ENCODE data around the gene TLR10.

TLR10 gene

DNA sequence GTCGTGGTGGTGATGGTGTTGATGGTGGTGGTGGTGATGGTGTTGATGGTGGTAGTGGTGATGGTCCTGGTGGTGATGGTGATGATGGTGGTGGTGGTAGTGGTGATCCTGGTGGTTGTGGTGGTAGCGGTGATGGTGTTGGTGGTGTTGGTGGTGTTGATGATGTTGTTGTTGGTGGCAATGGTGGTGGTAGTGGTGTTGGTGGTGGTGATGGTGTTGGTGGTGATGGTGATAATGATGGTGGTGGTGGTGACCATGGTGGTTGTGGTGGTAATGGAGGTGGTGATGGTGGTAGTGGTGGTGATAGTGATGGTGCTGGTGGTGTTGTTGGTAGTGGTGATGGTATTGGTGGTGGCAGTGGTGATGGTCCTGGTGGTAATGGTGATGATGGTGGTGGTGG is 49.1 kb downstream of the TLR10 start:
- no peak for DNase-seq (ENCODE audit: low read depth)
- TF ChIP-seq, protein P1, sequence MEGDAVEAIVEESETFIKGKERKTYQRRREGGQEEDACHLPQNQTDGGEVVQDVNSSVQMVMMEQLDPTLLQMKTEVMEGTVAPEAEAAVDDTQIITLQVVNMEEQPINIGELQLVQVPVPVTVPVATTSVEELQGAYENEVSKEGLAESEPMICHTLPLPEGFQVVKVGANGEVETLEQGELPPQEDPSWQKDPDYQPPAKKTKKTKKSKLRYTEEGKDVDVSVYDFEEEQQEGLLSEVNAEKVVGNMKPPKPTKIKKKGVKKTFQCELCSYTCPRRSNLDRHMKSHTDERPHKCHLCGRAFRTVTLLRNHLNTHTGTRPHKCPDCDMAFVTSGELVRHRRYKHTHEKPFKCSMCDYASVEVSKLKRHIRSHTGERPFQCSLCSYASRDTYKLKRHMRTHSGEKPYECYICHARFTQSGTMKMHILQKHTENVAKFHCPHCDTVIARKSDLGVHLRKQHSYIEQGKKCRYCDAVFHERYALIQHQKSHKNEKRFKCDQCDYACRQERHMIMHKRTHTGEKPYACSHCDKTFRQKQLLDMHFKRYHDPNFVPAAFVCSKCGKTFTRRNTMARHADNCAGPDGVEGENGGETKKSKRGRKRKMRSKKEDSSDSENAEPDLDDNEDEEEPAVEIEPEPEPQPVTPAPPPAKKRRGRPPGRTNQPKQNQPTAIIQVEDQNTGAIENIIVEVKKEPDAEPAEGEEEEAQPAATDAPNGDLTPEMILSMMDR (IDR thresholded peaks at IDR 0.05; ENCODE audit: control insufficient read depth, insufficient read depth, low read depth, low read length, missing control alignments) = no peak
- H3K4me3 ChIP-seq (ENCODE audit: control insufficient read depth, low read depth, low read length) = no peak overlapping the region

DNA sequence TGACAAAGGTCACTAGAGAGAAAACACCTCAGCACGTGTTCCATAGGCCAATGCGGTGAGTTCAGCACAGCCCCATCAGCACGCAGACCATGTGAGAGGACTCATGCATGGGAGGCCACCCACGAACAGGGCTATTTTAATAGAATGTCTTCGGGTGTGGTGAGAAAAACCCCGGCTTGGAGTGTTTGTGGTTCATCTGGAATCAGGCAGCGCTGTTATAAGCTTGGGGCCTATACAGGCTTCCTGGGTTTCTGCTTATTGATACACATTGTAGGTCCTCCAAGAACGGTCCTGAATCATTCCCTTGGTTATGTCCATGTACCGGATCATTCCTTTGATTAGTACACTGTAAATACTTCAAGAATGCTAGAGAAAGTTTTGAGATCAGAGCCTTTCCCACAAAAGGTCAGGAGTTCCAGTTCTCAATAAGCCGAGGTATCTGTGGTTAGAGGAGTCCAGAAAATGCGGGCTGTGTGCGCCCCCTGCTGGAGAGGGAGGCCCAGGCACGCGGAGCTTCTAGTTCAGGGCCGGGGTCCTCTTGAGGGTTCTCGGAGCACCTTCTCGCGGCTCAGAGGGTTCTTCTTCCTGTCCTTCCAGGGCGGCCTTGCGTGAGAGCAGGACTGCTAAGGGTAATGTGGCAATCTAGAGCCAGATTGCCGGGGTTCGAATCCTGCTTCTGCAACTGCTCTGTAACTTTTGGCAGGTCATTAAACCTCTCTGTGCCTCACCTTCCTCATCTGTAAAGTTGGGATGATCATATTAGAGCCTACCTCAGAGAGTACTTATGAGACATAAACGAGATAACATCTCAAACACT is 51.8 kb downstream of the TLR10 start:
- peak; percentile 78 for DNase-seq (ENCODE audit: low read depth)
- TF ChIP-seq, protein P1 (IDR thresholded peaks at IDR 0.05; ENCODE audit: control insufficient read depth, insufficient read depth, low read depth, low read length, missing control alignments) = peak; percentile 96
- no peak overlapping the region for H3K4me3 ChIP-seq (ENCODE audit: control insufficient read depth, low read depth, low read length)

DNA sequence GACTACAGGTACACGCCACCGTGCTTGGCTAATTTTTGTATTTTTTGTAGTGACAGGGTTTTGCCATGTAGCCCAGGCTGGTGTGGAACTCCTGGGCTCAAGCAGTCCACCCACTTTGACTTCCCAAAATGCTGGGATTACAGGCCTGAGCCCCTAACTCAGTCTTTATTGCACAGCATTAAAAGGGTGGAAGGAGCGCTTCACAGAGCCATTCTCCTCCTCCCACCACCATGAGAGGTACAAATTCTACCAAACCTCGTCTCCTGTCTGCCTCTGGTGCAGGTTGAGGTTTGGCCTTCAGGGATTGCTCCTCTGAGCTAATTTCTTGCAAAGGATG is 52.3 kb downstream of the TLR10 start:
- DNase-seq (ENCODE audit: low read depth) = no peak

DNA sequence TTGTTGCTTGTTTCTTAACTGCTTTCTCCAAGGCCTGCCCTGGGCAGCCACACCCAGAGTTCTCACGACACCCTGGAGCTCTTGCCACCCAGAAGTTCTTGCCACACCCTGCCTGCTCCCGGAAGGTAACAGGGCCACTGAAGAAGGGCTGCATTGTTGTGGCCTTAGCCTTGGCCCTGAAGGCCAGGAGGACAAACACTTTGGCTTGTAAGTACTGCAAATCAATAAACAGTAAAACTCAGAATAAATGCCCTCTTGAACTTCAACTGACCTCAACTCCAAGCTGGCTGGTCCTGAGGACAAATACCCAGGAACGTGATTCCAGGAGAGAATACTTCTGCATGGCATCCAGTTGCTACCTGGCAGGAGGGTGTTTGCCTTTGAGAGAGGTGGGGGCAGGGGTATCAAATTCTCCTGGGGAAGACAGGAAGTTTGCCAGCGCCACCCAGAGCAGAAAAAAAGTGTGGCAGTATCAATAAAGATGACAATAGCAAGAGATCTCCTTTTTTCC is 54.1 kb downstream of the TLR10 start:
- TF ChIP-seq, protein P1 (IDR thresholded peaks at IDR 0.05; ENCODE audit: control insufficient read depth, insufficient read depth, low read depth, low read length, missing control alignments) = no peak
- DNase-seq (ENCODE audit: low read depth) = no peak
- no peak overlapping the region for H3K4me3 ChIP-seq (ENCODE audit: control insufficient read depth, low read depth, low read length)

More for the DNA sequence above, 52.3 kb downstream of the TLR10 start:
- H3K4me3 ChIP-seq (ENCODE audit: control insufficient read depth, low read depth, low read length) = no peak overlapping the region
- TF ChIP-seq, protein P1 (IDR thresholded peaks at IDR 0.05; ENCODE audit: control insufficient read depth, insufficient read depth, low read depth, low read length, missing control alignments) = no peak

DNA sequence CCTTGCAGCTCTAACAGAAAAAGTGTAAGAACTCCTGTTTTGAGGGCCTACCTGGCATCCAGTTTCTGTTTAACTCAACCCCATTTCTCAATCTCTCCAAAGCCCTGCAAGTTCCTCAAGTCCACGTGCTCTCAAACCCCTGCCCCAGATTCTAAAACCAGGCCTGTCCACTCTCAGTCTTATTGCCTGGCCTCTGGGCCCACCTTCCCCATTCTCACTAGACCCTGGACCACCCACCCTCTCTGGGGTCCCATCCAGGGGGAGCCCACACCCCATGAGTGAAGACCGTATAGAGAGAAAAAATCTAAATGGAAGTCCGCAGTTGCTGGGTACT is 58.3 kb downstream of the TLR10 start:
- no peak overlapping the region for H3K4me3 ChIP-seq (ENCODE audit: control insufficient read depth, low read depth, low read length)
- no peak for DNase-seq (ENCODE audit: low read depth)
- TF ChIP-seq, protein P1 (IDR thresholded peaks at IDR 0.05; ENCODE audit: control insufficient read depth, insufficient read depth, low read depth, low read length, missing control alignments) = no peak

DNA sequence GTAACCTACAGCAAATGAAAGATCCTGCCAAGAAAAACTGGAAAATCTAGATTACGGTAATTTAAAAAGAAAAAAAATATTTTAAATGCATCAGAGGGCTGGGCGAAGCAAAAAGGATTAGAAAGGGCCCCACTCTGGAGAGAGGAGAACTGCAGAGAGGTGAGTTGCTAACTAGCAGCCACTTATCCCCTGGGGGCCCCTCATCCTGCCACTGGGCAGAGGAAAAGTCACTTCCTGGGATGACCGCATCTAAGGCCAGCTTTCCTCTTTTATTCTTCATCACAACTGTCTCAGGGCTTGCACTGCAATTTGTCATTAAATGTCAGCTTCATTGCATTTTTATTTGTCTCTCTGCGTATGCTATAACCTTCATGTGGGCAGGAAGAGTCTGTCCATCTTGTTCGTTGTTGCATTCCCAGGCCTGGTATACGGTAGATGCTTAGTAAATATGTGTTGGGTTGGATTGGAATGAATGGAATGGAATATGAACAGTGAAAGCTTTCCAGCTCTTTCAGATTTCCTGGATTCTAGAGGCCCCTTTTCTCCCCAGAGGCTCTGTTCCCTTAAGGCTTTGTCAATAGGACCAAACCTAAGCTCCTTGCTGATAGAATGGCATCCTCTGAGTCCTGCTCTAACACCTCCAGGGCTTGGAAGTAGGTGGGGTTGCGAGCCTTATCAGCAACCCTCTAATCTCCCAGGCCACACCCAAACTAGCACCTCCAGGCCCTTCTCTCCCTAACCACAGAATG is 58.9 kb downstream of the TLR10 start:
- DNase-seq (ENCODE audit: low read depth) = no peak
- TF ChIP-seq, protein P1 (IDR thresholded peaks at IDR 0.05; ENCODE audit: control insufficient read depth, insufficient read depth, low read depth, low read length, missing control alignments) = no peak
- no peak overlapping the region for H3K4me3 ChIP-seq (ENCODE audit: control insufficient read depth, low read depth, low read length)
